ENCODE data around the gene TCF19. TPM values are rescaled to one million over a fixed set of nuclear protein-coding genes. Genes with fewer than 3 reads are reported as not detected.
A peak's percentile ranks its signal among the peaks of the same experiment; 100 is the strongest.
"Not testable (repeated sequence)": the region's sequence is repeated elsewhere in the genome, so short reads cannot be mapped to it uniquely, and the experiment has no call there.

TCF19 gene
- total RNA-seq, 3 donors from 2014 or later = 2.3 to 8.5 (median 6.1) TPM

DNA sequence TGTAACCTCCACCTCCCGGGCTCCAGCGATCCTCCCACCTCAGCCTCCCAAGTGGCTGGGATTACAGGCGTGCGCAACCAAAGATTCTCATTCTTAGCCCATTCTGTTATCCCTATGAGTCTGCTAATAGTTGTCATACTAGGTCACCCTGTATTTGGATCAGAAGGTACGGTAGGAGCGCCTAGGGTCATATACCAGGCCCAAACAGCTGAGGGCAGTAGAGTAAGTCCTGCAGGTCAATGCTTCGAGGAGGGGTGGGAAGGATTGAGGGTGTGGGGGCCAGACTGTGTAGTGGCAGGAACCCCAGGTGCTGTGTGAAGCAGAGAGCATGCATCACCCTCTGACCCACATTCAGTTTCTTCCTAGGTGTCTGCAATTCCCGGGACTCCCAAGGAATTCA is 34.8 kb downstream of the TCF19 start:
- intact Hi-C loops (cut with DNase I; ENCODE audit: low total_unique reads) = loop anchor here (10.0 kb wide), 1 partner anchor 172 kb away; no protein-coding TSS in a partner anchor
- Histone ChIP-seq H3K9me3 (no peaks in the 10 kb centered on the region), H3K4me1 (no peaks in the 10 kb centered on the region), H3K27me3 (no peaks in the 10 kb centered on the region), H3K36me3 (no peaks in the 10 kb centered on the region), H3K27ac (no peak overlapping the region), H3K4me3 (no peak overlapping the region)
- TF ChIP-seq POLR2AphosphoS5 (IDR thresholded peaks at IDR 0.05) (no peak), POLR2A (IDR thresholded peaks at IDR 0.05) (no peak)
- TF ChIP-seq, protein P1, sequence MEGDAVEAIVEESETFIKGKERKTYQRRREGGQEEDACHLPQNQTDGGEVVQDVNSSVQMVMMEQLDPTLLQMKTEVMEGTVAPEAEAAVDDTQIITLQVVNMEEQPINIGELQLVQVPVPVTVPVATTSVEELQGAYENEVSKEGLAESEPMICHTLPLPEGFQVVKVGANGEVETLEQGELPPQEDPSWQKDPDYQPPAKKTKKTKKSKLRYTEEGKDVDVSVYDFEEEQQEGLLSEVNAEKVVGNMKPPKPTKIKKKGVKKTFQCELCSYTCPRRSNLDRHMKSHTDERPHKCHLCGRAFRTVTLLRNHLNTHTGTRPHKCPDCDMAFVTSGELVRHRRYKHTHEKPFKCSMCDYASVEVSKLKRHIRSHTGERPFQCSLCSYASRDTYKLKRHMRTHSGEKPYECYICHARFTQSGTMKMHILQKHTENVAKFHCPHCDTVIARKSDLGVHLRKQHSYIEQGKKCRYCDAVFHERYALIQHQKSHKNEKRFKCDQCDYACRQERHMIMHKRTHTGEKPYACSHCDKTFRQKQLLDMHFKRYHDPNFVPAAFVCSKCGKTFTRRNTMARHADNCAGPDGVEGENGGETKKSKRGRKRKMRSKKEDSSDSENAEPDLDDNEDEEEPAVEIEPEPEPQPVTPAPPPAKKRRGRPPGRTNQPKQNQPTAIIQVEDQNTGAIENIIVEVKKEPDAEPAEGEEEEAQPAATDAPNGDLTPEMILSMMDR (IDR thresholded peaks at IDR 0.05) = no peak
- DNase-seq (ENCODE audit: low spot score in 2 of 2) = no peak

GRCh38 chr6:31194061-31194834 is 35.9 kb downstream of the TCF19 start:
- TF ChIP-seq, protein P1 (IDR thresholded peaks at IDR 0.05) = no peak
- no peak for TF ChIP-seq POLR2AphosphoS5 (IDR thresholded peaks at IDR 0.05)
- no peak for TF ChIP-seq POLR2A (IDR thresholded peaks at IDR 0.05)
- H3K4me1 ChIP-seq = no peaks in the 10 kb centered on the region
- no peaks in the 10 kb centered on the region for H3K9me3 ChIP-seq
- peak overlapping the region in 1 of 2 donors; percentile 21 for H3K27ac ChIP-seq
- H3K4me3 ChIP-seq = no peak overlapping the region
- intact Hi-C loops (cut with DNase I; ENCODE audit: low total_unique reads) = loop anchor here (10.0 kb wide), 1 partner anchor 171 kb away; no protein-coding TSS in a partner anchor
- H3K36me3 ChIP-seq = no peaks in the 10 kb centered on the region
- no peak for DNase-seq (ENCODE audit: low spot score in 2 of 2)
- H3K27me3 ChIP-seq = no peaks in the 10 kb centered on the region

GRCh38 chr6:31195308-31195979 is 37.1 kb downstream of the TCF19 start:
- H3K27me3 ChIP-seq; DNase-seq (ENCODE audit: low spot score in 2 of 2); H3K4me1 ChIP-seq; H3K9me3 ChIP-seq; H3K36me3 ChIP-seq; H3K4me3 ChIP-seq: not testable (repeated sequence)
- peak overlapping the region in 1 of 2 donors; percentile 1 for H3K27ac ChIP-seq
- intact Hi-C loops (cut with DNase I; ENCODE audit: low total_unique reads) = loop anchor here (10.0 kb wide), 1 partner anchor 169 kb away; no protein-coding TSS in a partner anchor

DNA sequence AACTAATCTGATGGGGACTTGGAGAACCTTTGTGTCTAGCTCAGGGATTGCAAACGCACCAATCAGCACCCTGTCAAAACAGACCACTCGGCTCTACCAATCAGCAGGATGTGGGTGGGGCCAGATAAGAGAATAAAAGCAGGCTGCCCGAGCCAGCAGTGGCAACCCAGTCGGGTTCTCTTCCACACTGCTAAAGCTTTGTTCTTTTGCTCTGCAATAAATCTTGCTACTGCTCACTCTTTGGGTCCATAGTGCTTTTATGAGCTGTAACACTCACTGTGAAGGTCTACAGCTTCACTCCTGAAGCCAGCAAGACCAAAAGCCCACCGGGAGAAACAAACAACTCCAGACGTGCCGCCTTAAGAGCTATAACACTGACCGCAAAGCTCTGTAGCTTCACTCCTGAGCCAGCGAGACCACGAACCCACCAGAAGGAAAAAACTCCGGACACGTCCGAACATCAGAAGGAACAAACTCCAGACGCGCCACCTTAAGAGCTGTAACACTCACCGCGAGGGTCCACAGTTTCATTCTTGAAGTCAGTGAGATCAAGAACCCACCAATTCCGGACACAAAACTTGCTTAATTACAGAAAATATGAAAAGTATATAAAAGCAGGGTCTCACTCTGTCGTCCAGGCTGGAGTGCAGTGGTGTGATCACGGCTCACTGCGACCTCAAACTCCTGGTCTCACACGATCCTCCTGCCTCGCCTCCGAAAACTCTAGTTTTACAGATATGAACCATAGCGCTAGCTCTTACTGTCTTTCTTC is 38.0 kb downstream of the TCF19 start:
- H3K36me3 ChIP-seq; H3K9me3 ChIP-seq; DNase-seq (ENCODE audit: low spot score in 2 of 2); H3K27me3 ChIP-seq; H3K4me1 ChIP-seq: not testable (repeated sequence)
- intact Hi-C loops (cut with DNase I; ENCODE audit: low total_unique reads) = loop anchor here (10.0 kb wide), 1 partner anchor 168 kb away; no protein-coding TSS in a partner anchor
- peak overlapping the region; percentile 97 for H3K27ac ChIP-seq
- H3K4me3 ChIP-seq = peak overlapping the region; percentile 50 to 76 (median 67)

DNA sequence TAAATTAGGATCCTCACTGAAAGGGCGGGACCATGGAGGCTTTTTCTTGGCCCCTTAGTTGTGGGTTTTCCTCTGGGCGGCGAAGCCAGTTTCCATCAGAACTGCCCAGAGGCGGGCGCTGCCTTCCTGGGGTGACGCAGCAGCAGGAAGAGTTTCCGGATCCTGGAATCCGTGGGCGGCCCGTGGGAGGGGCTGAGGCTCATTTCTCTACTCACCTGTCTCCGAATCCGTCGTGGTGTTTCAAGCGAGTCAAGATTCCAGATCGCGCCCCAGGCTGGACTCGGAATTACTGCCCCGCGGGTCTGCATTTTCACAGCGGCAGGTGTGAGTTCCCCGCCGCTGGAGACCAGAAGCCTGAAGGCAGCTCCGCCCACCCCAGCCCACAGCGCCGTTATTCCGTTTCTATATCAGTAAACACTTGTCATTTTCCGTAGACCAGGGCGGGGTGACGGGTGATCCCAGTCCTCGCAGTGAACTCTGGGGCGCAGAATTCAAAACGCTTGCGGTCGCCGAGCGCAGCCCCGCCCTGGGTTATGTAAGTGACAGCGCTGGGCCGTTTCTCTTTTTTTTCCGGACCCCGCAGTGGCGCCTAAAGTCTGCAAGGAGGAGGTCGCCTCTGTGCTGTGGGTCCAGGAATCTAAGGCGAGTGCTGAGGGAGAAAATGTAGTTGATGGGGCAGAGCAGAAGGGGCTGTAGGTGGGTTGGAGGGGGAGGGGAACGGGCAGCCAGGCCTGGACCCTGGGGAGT is 39.3 kb downstream of the TCF19 start:
- peak; percentile 86 for TF ChIP-seq POLR2A (IDR thresholded peaks at IDR 0.05)
- TF ChIP-seq, protein P1 (IDR thresholded peaks at IDR 0.05) = peak in 1 of 3 donors; percentile 7
- peak; percentile 34 to 89 (median 57) for TF ChIP-seq POLR2AphosphoS5 (IDR thresholded peaks at IDR 0.05)
- peaks cover 0 to 9% of the 10 kb centered on the region in 2 donors for H3K9me3 ChIP-seq
- intact Hi-C loops (cut with DNase I; ENCODE audit: low total_unique reads) = loop anchor here (10.0 kb wide), 1 partner anchor 167 kb away; no protein-coding TSS in a partner anchor
- H3K4me3 ChIP-seq = peak overlapping the region; percentile 50 to 76 (median 67)
- H3K36me3 ChIP-seq = no peaks in the 10 kb centered on the region
- H3K4me1 ChIP-seq = peaks cover 0 to 2% of the 10 kb centered on the region in 2 donors
- H3K27ac ChIP-seq = peak overlapping the region; percentile 97
- no peaks in the 10 kb centered on the region for H3K27me3 ChIP-seq
- peak; percentile 92 to 94 for DNase-seq (ENCODE audit: low spot score in 2 of 2)

- not testable (repeated sequence) for H3K9me3 ChIP-seq; H3K4me1 ChIP-seq; H3K36me3 ChIP-seq; DNase-seq (ENCODE audit: low spot score in 2 of 2); H3K27me3 ChIP-seq
- intact Hi-C loops (cut with DNase I; ENCODE audit: low total_unique reads) = loop anchor here (10.0 kb wide), 1 partner anchor 166 kb away; no protein-coding TSS in a partner anchor
- Histone ChIP-seq H3K4me3 (peak overlapping the region in 1 of 3 donors; percentile 76), H3K27ac (peak overlapping the region; percentile 97)
Observed at GRCh38 chr6:31199105-31199452, 40.7 kb downstream of the TCF19 start.
